ENCODE measurements around the gene MARK4. TPM values are rescaled to one million over a fixed set of nuclear protein-coding genes. Genes with fewer than 3 reads are reported as not detected.
A peak's percentile ranks its signal among the peaks of the same experiment; 100 is the strongest.

MARK4 gene
- total RNA-seq, 1 experiment from 2014 or later = 49.4 TPM

DNA sequence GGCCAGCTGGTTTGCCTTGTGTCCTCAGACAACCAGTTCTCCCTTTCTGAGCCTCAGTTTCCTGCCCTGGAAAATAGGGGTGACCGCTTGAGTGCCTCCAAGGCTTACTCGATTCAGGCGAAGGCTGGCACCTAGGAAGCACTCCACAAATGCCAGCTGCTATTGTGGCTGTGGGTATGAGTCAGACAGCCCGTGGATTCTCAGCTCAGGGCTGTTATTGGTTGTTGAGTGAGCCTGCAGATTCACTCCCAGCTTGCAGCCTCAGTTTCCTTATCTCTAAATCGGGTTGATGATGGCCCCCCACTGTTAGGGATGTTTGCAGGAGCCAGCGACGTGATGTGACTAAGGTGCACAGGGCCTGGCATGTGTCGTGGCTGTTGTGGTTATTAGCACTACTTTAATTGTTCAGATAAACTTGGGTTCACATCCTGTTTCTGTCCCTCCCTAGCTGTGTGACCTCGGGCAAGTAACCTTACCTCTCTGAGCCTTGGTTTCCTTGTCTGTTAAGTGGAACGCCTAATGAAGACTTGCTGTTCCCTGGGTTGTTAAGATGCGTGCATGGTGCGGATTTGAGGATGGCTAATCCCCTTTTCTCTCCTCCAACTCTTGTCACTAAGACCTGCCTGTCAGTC lies 2.4 kb downstream of the MARK4 start:
- peaks cover 9% of the 10 kb centered on the region; the same call in 1 of the 2 replicates for H3F3A ChIP-seq (ENCODE audit: insufficient read depth, low read depth)
- no peak overlapping the region for H3K27ac ChIP-seq
- peaks cover 24% of the 10 kb centered on the region; the same call in 1 of the 2 replicates for H4K20me1 ChIP-seq (ENCODE audit: insufficient read depth)
- H3K79me2 ChIP-seq (ENCODE audit: low read depth) = peaks cover 17% of the 10 kb centered on the region
- 0 out of 2 replicates have a peak overlapping the region, but pooled peaks have one; percentile 99 for H3K4me2 ChIP-seq
- ChIA-PET CTCF (no interaction called here), POLR2A (ENCODE audit: unreplicated experiment) (interaction anchor here (0.6 kb wide), 1 partner anchor 815 kb away, joined by 7 read pairs; no protein-coding TSS in a partner anchor)
- no peaks in the 10 kb centered on the region for H3K27me3 ChIP-seq (ENCODE audit: insufficient read depth, low read depth)
- peaks cover 16% of the 10 kb centered on the region for H3K4me1 ChIP-seq (replicated peaks; ENCODE audit: insufficient read depth)
- no peak overlapping the region for H3K4me3 ChIP-seq
- H2AFZ ChIP-seq = no peak overlapping the region
- intact Hi-C loops (cut with micrococcal nuclease; ENCODE audit: unreplicated experiment) = no loop called here
- H3K36me3 ChIP-seq (ENCODE audit: low read depth) = no peaks in the 10 kb centered on the region
- no peaks in the 10 kb centered on the region for H3K9me2 ChIP-seq (ENCODE audit: insufficient read depth)
- no TSS peak for BruUV-seq (replicated peaks)
- DNase-seq = no peak
- no peak for TF ChIP-seq CTCF (conservative IDR thresholded peaks at IDR 0.05)
- no peaks in the 10 kb centered on the region for H3K9me3 ChIP-seq (ENCODE audit: insufficient read depth, low read depth)

- CTCF ChIA-PET = no interaction called here
- Histone ChIP-seq H3K27ac (no peak overlapping the region), H3K9me2 (ENCODE audit: insufficient read depth) (no peaks in the 10 kb centered on the region), H3K4me2 (no peak overlapping the region), H3K9me3 (ENCODE audit: insufficient read depth, low read depth) (no peaks in the 10 kb centered on the region), H3K79me2 (ENCODE audit: low read depth) (peaks cover 17% of the 10 kb centered on the region), H4K20me1 (ENCODE audit: insufficient read depth) (peaks cover 24% of the 10 kb centered on the region; the same call in 1 of the 2 replicates), H3K4me1 (replicated peaks; ENCODE audit: insufficient read depth) (peaks cover 16% of the 10 kb centered on the region), H2AFZ (no peak overlapping the region), H3K36me3 (ENCODE audit: low read depth) (no peaks in the 10 kb centered on the region), H3F3A (ENCODE audit: insufficient read depth, low read depth) (peaks cover 6% of the 10 kb centered on the region; the same call in 1 of the 2 replicates), H3K27me3 (ENCODE audit: insufficient read depth, low read depth) (no peaks in the 10 kb centered on the region), H3K4me3 (no peak overlapping the region)
- no TSS peak for BruUV-seq (replicated peaks)
- peak; percentile 42; the same call in 1 of the 2 replicates for TF ChIP-seq CTCF (conservative IDR thresholded peaks at IDR 0.05)
- TF ChIP-seq EZH2 (IDR thresholded peaks at IDR 0.05; ENCODE audit: low read depth) = no peak
- no peak for DNase-seq
- POLR2A ChIA-PET (ENCODE audit: unreplicated experiment) = interaction anchor here (0.6 kb wide), 2 partner anchors 176 to 814 kb away, joined by 3 to 7 read pairs; no protein-coding TSS in a partner anchor
- intact Hi-C loops (cut with micrococcal nuclease; ENCODE audit: unreplicated experiment) = no loop called here
These were observed 3.0 kb downstream of the MARK4 start for GRCh38 chr19:45254044-45254531.

GRCh38 chr19:45255611-45256157 lies 4.6 kb downstream of the MARK4 start:
- CTCF ChIA-PET = interaction anchor here (0.7 kb wide), 1 partner anchor 292 kb away, joined by 3 read pairs; no protein-coding TSS in a partner anchor
- Histone ChIP-seq H3K27me3 (ENCODE audit: insufficient read depth, low read depth) (no peaks in the 10 kb centered on the region), H3K4me3 (no peak overlapping the region), H3K36me3 (ENCODE audit: low read depth) (no peaks in the 10 kb centered on the region), H3K9me2 (ENCODE audit: insufficient read depth) (no peaks in the 10 kb centered on the region), H3K27ac (no peak overlapping the region), H3K79me2 (ENCODE audit: low read depth) (peaks cover 17% of the 10 kb centered on the region), H2AFZ (no peak overlapping the region), H3K4me1 (replicated peaks; ENCODE audit: insufficient read depth) (peaks cover 9% of the 10 kb centered on the region), H3K9me3 (ENCODE audit: insufficient read depth, low read depth) (no peaks in the 10 kb centered on the region), H3F3A (ENCODE audit: insufficient read depth, low read depth) (no peaks in the 10 kb centered on the region; the same call in 1 of the 2 replicates), H4K20me1 (ENCODE audit: insufficient read depth) (peaks cover 24% of the 10 kb centered on the region; the same call in 1 of the 2 replicates), H3K4me2 (no peak overlapping the region)
- no peak for DNase-seq
- POLR2A ChIA-PET (ENCODE audit: unreplicated experiment) = no interaction called here
- intact Hi-C loops (cut with micrococcal nuclease; ENCODE audit: unreplicated experiment) = no loop called here
- no TSS peak for BruUV-seq (replicated peaks)
- TF ChIP-seq EZH2 (IDR thresholded peaks at IDR 0.05; ENCODE audit: low read depth) (no peak), CTCF (conservative IDR thresholded peaks at IDR 0.05) (no peak)
